PC-9 (cell line): Measurements from ENCODE around the gene STAG2.

Experiments used
- EZH2 ChIP-seq: fragments of 200-600 bp; sonication (generic); IDR thresholded peaks from 2 replicates; pipeline ENCODE4 v1.8.0; 2017; ENCODE audit warnings: antibody characterized with exemption, low read depth
- TF ChIP-seq, protein P1 (sequence below): fragments of 200-600 bp; sonication (generic); conservative IDR thresholded peaks from 2 replicates; pipeline ENCODE4 v1.6.1; 2017; ENCODE audit warnings: mixed run types, antibody characterized with exemption, mild to moderate bottlenecking, moderate library complexity

- TF ChIP-seq, protein P1, sequence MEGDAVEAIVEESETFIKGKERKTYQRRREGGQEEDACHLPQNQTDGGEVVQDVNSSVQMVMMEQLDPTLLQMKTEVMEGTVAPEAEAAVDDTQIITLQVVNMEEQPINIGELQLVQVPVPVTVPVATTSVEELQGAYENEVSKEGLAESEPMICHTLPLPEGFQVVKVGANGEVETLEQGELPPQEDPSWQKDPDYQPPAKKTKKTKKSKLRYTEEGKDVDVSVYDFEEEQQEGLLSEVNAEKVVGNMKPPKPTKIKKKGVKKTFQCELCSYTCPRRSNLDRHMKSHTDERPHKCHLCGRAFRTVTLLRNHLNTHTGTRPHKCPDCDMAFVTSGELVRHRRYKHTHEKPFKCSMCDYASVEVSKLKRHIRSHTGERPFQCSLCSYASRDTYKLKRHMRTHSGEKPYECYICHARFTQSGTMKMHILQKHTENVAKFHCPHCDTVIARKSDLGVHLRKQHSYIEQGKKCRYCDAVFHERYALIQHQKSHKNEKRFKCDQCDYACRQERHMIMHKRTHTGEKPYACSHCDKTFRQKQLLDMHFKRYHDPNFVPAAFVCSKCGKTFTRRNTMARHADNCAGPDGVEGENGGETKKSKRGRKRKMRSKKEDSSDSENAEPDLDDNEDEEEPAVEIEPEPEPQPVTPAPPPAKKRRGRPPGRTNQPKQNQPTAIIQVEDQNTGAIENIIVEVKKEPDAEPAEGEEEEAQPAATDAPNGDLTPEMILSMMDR, result no peak
- TF ChIP-seq EZH2, result no peak
Observed at GRCh38 chrX:123920105-123920785, 41.3 kb upstream of the STAG2 start.
